Erythroblast (primary cell): ENCODE data around the gene NFIC.

Experiments used
- GATA1 ChIP-seq: IDR thresholded peaks from 2 replicates; pipeline ENCODE4 v1.6.1; 2011; ENCODE audit warnings: low read depth, mild to moderate bottlenecking, control low read depth, low read length, moderate library complexity
- POLR2A ChIP-seq: IDR thresholded peaks from 2 replicates; pipeline ENCODE4 v1.6.1; 2011; ENCODE audit warnings: mild to moderate bottlenecking, low read length

DNA sequence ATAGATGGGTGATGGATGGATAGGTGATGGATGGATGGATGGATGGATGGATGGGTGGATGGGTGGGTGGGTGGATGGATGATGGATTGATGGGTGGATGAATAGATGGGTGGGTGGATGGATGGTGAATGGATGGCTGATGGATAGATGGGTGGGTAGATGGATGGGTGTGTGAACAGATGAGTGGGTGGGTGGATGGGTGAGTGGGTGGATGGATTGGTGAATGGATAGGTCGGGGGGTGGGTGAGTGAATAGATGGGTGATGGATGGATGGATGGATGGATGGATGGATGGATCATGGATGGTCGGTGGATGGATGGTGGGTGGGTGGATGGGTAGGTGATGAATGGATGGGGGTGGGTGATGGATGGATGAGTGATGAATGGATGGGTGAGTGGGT, 110.4 kb downstream of the NFIC start:
- no peak for TF ChIP-seq POLR2A
- TF ChIP-seq GATA1, result no peak
